ENCODE data around the gene NAT10. TPM values are rescaled to one million over a fixed set of nuclear protein-coding genes. Genes with fewer than 3 reads are reported as not detected.
A peak's percentile ranks its signal among the peaks of the same experiment; 100 is the strongest.

NAT10 gene
- total and polyA plus RNA-seq, 2 donors = 31.1 to 34.3 TPM

DNA sequence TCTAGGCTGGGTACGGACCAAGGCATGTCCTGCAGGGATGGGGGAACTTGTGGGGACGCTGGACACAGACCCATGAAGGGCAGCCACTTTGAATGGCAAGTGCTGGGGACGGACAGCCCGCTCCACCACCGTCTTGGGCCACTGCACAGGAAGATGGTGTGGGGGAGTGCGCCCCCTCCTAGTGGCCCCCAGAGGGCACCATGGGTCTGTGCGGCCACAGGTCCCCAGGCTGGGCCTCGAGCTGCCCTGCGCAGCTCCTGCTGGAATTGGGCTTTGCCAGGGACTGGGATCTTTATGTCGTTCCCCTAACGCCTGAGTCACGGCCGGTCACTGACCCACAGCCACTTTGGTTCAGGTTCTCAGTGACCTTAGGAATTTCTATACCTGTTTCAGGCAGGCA, 44.4 kb downstream of the NAT10 start:
- Histone ChIP-seq H3K27me3 (ENCODE audit: control insufficient read depth in 2 of 2, insufficient read depth in 1 of 2, low read length in 1 of 2) (no peaks in the 10 kb centered on the region), H3K36me3 (ENCODE audit: control insufficient read depth in 2 of 2, insufficient read depth in 2 of 2, low read length in 1 of 2) (peaks cover 52 to 82% of the 10 kb centered on the region in 2 donors), H3K4me1 (ENCODE audit: control insufficient read depth in 2 of 2, insufficient read depth in 2 of 2, low read length in 2 of 2) (peaks cover 0 to 3% of the 10 kb centered on the region in 2 donors), H3K9me3 (ENCODE audit: control insufficient read depth in 2 of 2, insufficient read depth in 1 of 2, low read length in 1 of 2) (peaks cover 0 to 1% of the 10 kb centered on the region in 2 donors), H3K4me3 (ENCODE audit: low read length in 2 of 2) (no peak overlapping the region), H3K27ac (ENCODE audit: low read depth in 1 of 2, low read length in 1 of 2) (no peak overlapping the region)
- WGBS = 95% methylated on average over 13 of the region's 13 CpGs
- DNase-seq (ENCODE audit: low read depth in 6 of 9, low spot score in 9 of 9) = no peak

DNA sequence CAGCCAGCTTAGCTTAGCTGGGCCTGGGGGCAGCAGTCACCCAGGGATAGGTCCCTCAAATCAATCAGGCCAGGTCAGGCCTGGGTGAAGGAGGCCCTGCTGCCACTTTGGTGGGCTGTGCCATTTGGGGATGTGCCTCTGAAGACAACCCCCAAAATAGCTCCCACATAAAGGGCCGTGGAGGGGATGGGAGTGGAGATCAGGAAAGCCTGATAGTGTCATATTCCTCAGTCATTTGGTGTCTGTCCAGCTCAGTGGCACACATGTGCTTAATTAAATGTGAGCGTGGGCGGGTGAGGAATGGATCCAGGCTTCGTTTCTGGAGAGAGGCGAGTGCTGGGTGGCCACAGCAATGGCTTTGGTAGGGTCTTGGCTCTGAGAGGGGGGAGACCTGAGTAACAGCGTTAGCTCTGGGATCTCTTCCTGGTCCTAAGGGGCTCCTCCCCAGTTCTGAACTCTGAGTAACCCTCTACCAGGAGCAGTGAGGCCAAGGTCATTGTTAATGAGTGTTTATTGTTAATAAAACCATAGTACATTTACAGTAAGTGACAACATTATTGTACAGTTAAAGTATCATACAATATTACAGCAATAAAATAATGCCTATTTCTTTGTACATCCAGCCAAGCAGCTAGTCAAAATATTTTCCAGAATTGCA, 45.2 kb downstream of the NAT10 start:
- Histone ChIP-seq H3K36me3 (ENCODE audit: control insufficient read depth in 2 of 2, insufficient read depth in 2 of 2, low read length in 1 of 2) (peaks cover 47 to 76% of the 10 kb centered on the region in 2 donors), H3K9me3 (ENCODE audit: control insufficient read depth in 2 of 2, insufficient read depth in 1 of 2, low read length in 1 of 2) (peaks cover 0 to 1% of the 10 kb centered on the region in 2 donors), H3K27me3 (ENCODE audit: control insufficient read depth in 2 of 2, insufficient read depth in 1 of 2, low read length in 1 of 2) (no peaks in the 10 kb centered on the region), H3K4me1 (ENCODE audit: control insufficient read depth in 2 of 2, insufficient read depth in 2 of 2, low read length in 2 of 2) (peaks cover 0 to 9% of the 10 kb centered on the region in 2 donors), H3K27ac (ENCODE audit: low read depth in 1 of 2, low read length in 1 of 2) (no peak overlapping the region), H3K4me3 (ENCODE audit: low read length in 2 of 2) (no peak overlapping the region)
- DNase-seq (ENCODE audit: low read depth in 6 of 9, low spot score in 9 of 9) = no peak
- WGBS = 97% methylated on average over 6 of the region's 6 CpGs

DNA sequence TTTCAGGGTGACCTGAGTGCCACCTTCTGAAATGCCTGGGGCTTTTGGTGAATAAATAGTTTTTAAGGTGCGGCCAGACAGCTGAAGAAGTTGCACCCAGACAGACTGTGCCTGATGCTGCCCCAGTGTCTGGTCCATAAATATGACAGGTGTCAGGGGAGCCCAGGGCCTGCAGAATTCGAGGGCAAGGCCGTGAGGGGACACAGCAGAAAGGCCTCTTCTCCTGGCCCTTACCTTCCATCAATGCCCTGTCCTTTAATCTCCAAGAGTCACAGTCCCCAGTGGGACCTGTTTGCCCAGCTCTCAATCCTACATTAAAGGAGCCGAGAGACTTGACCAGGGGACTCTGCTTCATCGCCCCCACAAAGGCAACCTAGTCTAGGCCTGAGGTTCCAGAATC, 45.7 kb downstream of the NAT10 start:
- H3K36me3 ChIP-seq (ENCODE audit: control insufficient read depth in 2 of 2, insufficient read depth in 2 of 2, low read length in 1 of 2) = peaks cover 46 to 71% of the 10 kb centered on the region in 2 donors

DNA sequence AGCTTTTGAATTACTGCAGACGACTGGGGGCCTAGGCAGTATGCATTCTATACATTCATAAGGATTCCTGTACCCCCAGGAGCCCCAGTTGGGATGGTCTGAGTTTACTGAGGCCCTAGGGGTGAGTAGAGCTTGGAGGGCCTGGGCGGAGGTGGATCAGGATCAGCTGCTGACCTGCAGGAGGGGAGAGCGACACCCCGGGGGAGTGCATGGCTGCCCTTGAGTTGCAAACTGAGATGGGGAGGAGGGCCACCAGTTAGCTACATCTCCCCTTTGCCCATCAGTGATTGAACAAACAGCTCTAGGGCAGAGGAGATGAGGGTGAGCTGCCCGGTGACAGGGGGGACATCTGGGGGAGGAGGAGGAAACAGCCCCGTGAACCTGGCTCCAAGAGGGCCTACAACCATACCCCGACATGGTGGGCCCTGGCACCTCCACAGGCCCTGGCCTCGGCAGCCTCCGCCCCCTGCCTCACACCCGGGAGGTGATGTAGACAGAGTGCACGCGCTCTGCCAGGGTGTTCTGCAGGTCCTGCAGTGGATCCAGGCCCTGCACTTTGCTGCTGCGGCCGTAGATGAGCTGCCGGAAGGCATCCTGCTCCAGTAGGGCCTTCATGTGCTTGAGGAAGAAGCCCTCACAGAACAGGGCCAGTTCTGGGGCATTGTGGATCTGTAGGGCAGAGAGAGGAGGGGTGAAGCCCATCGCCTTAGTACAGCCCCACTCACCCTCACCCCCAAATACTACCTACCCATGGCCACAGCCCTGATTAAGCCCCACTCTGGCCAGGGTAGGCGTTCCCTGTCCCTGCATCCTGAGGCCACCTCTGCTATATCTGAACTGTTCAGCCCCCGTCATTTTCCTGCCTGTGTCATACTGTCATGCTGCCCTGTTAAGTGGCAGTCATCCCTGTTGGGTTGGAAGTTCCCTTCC, 46.8 kb downstream of the NAT10 start:
- no peak for DNase-seq (ENCODE audit: low read depth in 6 of 9, low spot score in 9 of 9)
- WGBS = 93% methylated on average over 18 of the region's 18 CpGs
- Histone ChIP-seq H3K4me1 (ENCODE audit: control insufficient read depth in 2 of 2, insufficient read depth in 2 of 2, low read length in 2 of 2) (peaks cover 0 to 9% of the 10 kb centered on the region in 2 donors), H3K27ac (ENCODE audit: low read depth in 1 of 2, low read length in 1 of 2) (no peak overlapping the region), H3K27me3 (ENCODE audit: control insufficient read depth in 2 of 2, insufficient read depth in 1 of 2, low read length in 1 of 2) (no peaks in the 10 kb centered on the region), H3K4me3 (ENCODE audit: low read length in 2 of 2) (no peak overlapping the region), H3K9me3 (ENCODE audit: control insufficient read depth in 2 of 2, insufficient read depth in 1 of 2, low read length in 1 of 2) (peaks cover 0 to 1% of the 10 kb centered on the region in 2 donors), H3K36me3 (ENCODE audit: control insufficient read depth in 2 of 2, insufficient read depth in 2 of 2, low read length in 1 of 2) (peaks cover 38 to 62% of the 10 kb centered on the region in 2 donors)

More for the DNA sequence above, 45.7 kb downstream of the NAT10 start:
- Histone ChIP-seq H3K9me3 (ENCODE audit: control insufficient read depth in 2 of 2, insufficient read depth in 1 of 2, low read length in 1 of 2) (peaks cover 0 to 1% of the 10 kb centered on the region in 2 donors), H3K27me3 (ENCODE audit: control insufficient read depth in 2 of 2, insufficient read depth in 1 of 2, low read length in 1 of 2) (no peaks in the 10 kb centered on the region), H3K27ac (ENCODE audit: low read depth in 1 of 2, low read length in 1 of 2) (no peak overlapping the region), H3K4me1 (ENCODE audit: control insufficient read depth in 2 of 2, insufficient read depth in 2 of 2, low read length in 2 of 2) (peaks cover 0 to 9% of the 10 kb centered on the region in 2 donors), H3K4me3 (ENCODE audit: low read length in 2 of 2) (no peak overlapping the region)
- DNase-seq (ENCODE audit: low read depth in 6 of 9, low spot score in 9 of 9) = no peak
- WGBS = 98% methylated on average over 5 of the region's 5 CpGs

DNA sequence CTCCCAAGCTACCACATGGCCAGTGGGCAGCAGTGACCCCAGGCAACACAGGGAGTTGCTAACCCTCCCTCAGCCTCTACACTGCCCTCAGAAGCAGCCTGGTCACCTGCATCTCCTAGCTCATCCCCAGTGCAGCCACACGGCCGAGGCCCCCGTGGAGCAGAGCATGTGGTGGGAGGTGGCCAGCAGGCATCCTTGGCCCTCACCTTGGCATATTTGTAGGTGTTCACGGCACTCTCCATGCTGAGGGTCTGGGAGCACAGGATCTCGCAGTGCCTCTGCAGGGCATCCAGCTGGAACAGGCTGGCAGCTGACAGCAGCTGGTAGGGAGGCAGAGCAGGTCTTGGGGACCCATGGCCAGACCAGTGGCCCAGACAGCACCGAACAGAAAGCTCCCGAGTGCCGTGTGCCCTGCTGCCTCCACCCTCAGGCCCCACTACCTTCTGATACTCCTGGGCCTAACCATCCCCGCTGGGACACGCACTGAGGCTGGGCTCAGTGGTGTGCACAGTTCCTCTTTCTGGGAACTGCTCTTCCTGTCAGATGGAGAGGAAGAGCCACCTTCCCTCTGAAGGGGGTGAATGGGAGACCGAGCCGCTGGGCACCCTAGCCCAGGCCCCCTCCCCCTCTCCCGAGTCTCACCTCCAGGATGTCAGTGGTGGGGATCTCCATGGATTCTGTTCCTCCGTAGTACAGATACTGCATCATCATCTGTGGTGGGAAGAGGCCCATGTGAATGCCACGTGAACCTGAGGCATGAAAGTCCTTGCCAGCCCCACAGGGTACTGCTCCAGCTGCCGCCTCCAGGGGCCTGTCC, 48.8 kb downstream of the NAT10 start:
- Histone ChIP-seq H3K27ac (ENCODE audit: low read depth in 1 of 2, low read length in 1 of 2) (no peak overlapping the region), H3K36me3 (ENCODE audit: control insufficient read depth in 2 of 2, insufficient read depth in 2 of 2, low read length in 1 of 2) (peaks cover 27 to 42% of the 10 kb centered on the region in 2 donors), H3K9me3 (ENCODE audit: control insufficient read depth in 2 of 2, insufficient read depth in 1 of 2, low read length in 1 of 2) (peaks cover 0 to 1% of the 10 kb centered on the region in 2 donors), H3K4me3 (ENCODE audit: low read length in 2 of 2) (no peak overlapping the region), H3K27me3 (ENCODE audit: control insufficient read depth in 2 of 2, insufficient read depth in 1 of 2, low read length in 1 of 2) (no peaks in the 10 kb centered on the region), H3K4me1 (ENCODE audit: control insufficient read depth in 2 of 2, insufficient read depth in 2 of 2, low read length in 2 of 2) (peaks cover 0 to 15% of the 10 kb centered on the region in 2 donors)
- peak in 1 of 9 donors; percentile 2 for DNase-seq (ENCODE audit: low read depth in 6 of 9, low spot score in 9 of 9)
- WGBS = 47% methylated on average over 16 of the region's 16 CpGs

DNA sequence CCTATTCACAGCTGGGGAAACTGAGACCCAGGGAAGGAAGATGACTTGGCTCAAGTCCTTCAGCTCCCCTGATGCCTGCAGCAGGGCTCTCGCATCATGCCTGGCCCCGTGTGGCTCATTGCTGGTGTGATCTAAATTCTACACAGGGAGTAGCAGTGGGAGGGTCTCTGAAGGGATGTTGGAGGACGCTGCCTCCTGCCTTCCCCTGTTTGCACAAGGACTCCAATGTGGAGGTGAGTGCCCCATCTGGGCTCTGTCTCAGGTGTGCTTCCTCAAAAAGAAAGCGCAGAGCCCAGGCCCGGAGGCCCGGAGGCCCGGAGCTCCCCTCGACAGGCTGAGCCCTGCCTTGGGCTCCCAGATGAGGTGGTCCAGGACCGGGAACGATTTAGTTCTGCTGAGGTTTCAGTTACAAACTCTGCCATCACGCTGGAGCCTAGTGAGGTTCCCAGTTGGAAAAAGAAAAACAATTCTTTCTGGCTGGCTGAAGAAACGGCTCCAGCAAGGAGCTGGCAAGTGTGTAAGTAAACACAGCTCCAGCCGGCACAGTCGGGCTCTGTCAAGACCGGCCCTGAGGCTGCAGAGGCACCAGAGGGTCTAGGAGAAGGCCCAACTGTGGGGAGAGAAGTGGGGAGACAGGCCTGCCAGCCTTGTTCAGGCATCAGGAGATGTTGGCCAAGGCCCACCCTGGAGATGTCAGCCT, 49.8 kb downstream of the NAT10 start:
- WGBS = 94% methylated on average over 15 of the region's 15 CpGs
- Histone ChIP-seq H3K4me3 (ENCODE audit: low read length in 2 of 2) (no peak overlapping the region), H3K27me3 (ENCODE audit: control insufficient read depth in 2 of 2, insufficient read depth in 1 of 2, low read length in 1 of 2) (no peaks in the 10 kb centered on the region), H3K9me3 (ENCODE audit: control insufficient read depth in 2 of 2, insufficient read depth in 1 of 2, low read length in 1 of 2) (peaks cover 0 to 1% of the 10 kb centered on the region in 2 donors), H3K27ac (ENCODE audit: low read depth in 1 of 2, low read length in 1 of 2) (no peak overlapping the region), H3K4me1 (ENCODE audit: control insufficient read depth in 2 of 2, insufficient read depth in 2 of 2, low read length in 2 of 2) (peaks cover 0 to 15% of the 10 kb centered on the region in 2 donors), H3K36me3 (ENCODE audit: control insufficient read depth in 2 of 2, insufficient read depth in 2 of 2, low read length in 1 of 2) (peaks cover 23 to 33% of the 10 kb centered on the region in 2 donors)
- no peak for DNase-seq (ENCODE audit: low read depth in 6 of 9, low spot score in 9 of 9)

DNA sequence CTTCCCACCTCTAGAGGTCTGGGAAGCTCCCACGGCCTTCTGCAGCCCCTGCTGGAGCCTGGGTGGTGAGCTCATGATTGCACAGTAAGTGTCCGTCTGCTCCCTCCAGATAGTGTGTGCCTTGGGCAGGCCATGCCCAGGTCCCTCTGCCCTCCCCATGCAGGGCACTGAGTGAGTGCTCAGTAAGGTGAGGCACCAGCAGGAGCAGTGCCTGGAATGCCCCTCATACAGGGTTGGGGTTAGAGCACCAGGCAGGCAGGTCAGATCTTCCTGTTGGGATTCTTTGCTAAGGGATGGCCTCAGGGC, 50.3 kb downstream of the NAT10 start:
- Histone ChIP-seq H3K4me3 (ENCODE audit: low read length in 2 of 2) (no peak overlapping the region), H3K36me3 (ENCODE audit: control insufficient read depth in 2 of 2, insufficient read depth in 2 of 2, low read length in 1 of 2) (peaks cover 22 to 29% of the 10 kb centered on the region in 2 donors), H3K27me3 (ENCODE audit: control insufficient read depth in 2 of 2, insufficient read depth in 1 of 2, low read length in 1 of 2) (no peaks in the 10 kb centered on the region), H3K9me3 (ENCODE audit: control insufficient read depth in 2 of 2, insufficient read depth in 1 of 2, low read length in 1 of 2) (peaks cover 0 to 1% of the 10 kb centered on the region in 2 donors), H3K4me1 (ENCODE audit: control insufficient read depth in 2 of 2, insufficient read depth in 2 of 2, low read length in 2 of 2) (peaks cover 0 to 15% of the 10 kb centered on the region in 2 donors), H3K27ac (ENCODE audit: low read depth in 1 of 2, low read length in 1 of 2) (no peak overlapping the region)
- 99% methylated on average over 2 of the region's 2 CpGs for WGBS
- DNase-seq (ENCODE audit: low read depth in 6 of 9, low spot score in 9 of 9) = no peak

DNA sequence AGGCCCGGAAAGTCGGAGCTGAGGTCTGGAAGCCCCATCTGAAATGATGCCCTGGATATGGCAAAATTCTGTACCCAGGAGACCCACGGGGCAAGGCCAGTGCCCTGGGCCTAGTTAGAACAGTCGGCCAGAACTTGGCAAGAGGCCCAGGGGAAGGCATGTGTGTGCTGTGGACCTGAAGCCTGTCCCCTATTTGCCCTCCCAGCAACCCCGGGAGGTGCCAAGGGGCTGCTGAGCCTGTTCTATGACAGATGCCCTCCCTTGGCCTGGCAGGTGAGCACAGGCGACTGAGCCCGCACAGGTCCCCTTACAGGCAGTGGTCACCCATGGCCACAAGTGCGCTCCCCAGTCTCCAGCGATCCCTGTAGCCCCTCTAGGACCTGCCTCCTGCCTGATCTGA, 51.7 kb downstream of the NAT10 start:
- no peaks in the 10 kb centered on the region for H3K27me3 ChIP-seq (ENCODE audit: control insufficient read depth in 2 of 2, insufficient read depth in 1 of 2, low read length in 1 of 2)
- no peak overlapping the region for H3K4me3 ChIP-seq (ENCODE audit: low read length in 2 of 2)
- peaks cover 0 to 15% of the 10 kb centered on the region in 2 donors for H3K4me1 ChIP-seq (ENCODE audit: control insufficient read depth in 2 of 2, insufficient read depth in 2 of 2, low read length in 2 of 2)
- peaks cover 18 to 21% of the 10 kb centered on the region in 2 donors for H3K36me3 ChIP-seq (ENCODE audit: control insufficient read depth in 2 of 2, insufficient read depth in 2 of 2, low read length in 1 of 2)
- H3K9me3 ChIP-seq (ENCODE audit: control insufficient read depth in 2 of 2, insufficient read depth in 1 of 2, low read length in 1 of 2) = peaks cover 0 to 1% of the 10 kb centered on the region in 2 donors
- DNase-seq (ENCODE audit: low read depth in 6 of 9, low spot score in 9 of 9) = no peak
- 98% methylated on average over 9 of the region's 9 CpGs for WGBS
- H3K27ac ChIP-seq (ENCODE audit: low read depth in 1 of 2, low read length in 1 of 2) = no peak overlapping the region

All from thymus (tissue), 11 donors.